Regular cardiac myocyte (primary cell): ENCODE results near the gene ATP13A1. TPM values are rescaled to one million over a fixed set of nuclear protein-coding genes. Genes with fewer than 3 reads are reported as not detected.

Experiments
- total RNA-seq: library from RNA; depleted of rRNA; stranded (reverse); fragments of >200 nt; gene quantifications from 2 replicates; pipeline ENCODE4 v1.2.3, GENCODE V29; 2014

The ATP13A1 gene
- 84.2 and 144 TPM in 2 replicates for total RNA-seq

DNA sequence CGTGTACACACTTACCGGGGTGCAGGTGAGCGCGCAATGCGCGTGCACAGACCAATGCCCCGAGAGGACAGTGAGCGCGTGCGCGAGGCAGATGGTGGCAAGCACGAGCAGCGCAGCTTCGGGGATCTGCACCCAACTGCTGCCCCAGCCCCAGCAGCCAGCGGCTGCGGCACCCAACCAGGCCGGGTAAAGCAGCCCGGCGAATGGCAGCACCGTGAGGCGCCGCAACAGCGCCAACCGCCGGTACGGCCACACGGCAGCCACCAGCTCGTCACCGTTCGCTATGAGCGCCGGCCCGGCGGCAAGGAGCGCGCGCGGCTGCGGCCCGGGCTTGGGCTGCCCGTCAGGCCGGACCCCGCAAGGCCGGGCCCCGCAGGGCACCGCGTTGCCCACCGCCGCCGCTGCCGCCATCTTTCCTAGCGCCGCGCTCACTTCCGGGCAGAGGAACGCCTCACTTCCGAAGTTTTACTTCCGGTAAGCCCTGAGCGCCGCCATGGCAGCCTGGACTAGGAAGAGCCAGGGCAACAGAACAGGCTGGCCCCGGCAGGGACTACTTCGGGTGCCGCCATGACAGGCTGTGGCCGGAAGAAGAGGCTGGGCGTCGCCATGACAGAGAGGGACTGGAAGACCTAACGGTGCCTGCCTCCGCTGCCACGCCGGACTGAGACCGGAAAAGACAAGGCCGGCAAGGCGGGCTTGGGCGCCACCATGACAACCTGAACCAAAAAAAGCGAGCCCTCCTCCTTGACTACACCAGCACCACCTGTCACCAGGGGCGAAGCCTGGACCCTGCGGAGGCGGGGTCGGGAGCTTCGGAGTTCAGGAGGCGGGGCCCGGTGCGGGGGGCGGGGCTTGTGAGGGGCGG, at the start of gene ATP13A1:
ATP13A1 (minus strand) TSS at position 421 of the 865 bp plus-strand sequence; CDS start at position 411, 10 bp downstream.

DNA sequence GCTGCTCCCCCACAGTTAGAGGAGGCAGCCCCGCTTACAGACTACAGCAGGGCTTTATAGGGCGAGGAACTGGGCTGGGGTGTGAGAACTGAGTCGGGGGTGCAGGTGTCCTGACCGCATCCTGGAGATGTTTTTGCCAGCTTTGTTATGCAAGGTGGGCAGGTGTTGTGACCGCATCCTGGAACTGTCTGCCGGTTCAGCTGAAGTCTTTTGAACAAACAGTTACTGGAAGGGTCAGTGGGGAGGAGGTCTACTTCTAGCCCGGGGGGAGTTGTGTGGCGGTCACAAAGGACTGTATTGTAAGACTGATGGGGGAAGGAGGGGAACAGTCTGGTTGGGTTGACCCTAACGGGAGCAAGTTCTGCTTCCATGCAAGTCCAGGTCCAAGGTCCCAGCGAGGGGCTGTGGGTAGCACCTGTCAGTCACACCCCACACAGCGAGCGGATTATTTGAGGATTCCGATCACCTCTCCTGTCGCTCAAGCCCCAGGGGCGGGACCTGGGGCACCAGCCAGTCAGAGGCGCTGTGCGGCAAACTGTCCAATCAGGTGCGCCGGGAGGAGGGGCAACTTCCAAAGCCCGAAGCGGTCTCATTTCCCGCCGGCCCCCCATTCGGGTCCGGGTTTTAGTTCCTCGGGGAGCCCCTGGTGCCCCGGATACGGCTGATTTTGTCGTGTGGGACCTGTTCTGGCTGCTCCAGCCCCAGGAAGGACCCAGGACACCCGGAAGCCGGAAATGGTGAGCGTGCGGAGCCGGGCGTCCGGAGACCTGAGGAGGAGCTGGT, 4.9 kb upstream of the ATP13A1 start, which contains the start of gene ZNF101:
ZNF101 (plus strand) TSS at position 610 of the 783 bp plus-strand sequence; CDS start at position 735, 125 bp downstream.

DNA sequence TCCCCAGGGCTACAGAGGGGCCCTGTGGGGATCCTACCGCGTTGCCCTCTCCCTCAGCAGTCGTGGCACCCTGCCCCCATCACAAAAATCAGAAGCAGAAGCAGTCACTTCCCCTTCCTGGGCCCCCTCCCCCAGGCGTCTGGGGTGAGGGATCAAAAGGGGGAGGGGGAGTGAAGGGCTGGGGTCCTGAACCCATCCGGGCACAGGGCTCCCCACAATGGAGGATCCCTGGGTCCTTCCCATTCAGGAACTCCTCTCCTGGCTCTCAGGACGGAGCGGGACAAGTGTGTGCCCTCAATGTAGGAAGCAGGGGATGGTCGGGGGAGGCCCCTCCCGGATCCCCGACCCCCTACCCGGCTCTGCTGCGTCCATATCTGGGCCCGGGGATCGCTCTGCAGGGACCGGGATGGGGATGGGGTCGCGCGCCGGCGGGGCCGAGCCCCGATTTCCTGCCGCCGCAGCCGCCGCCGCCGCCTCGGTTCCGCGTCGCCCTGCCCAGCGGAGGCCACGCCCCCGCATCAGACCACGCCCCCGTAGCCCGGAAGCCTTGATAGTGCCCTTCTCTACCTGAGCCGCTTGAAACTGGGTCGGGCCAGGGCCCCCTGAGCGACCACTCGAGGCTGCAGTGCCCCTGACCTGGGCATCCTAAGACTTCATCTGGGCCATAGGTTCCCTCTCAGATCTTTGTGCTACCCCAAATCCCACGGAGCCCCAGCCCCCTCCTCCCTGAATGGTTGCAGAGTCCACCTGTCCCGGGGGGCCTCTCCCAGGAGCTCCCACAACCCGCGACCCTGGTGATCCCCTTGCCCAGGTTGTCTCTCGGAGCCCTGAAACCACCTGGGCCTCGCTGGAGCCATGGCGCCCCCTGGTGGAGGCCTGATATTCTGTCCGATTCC, 20.1 kb downstream of the ATP13A1 start, which contains the start of gene GMIP:
GMIP (minus strand) TSS at position 500 of the 896 bp plus-strand sequence; CDS start at position 372, 128 bp downstream.

DNA sequence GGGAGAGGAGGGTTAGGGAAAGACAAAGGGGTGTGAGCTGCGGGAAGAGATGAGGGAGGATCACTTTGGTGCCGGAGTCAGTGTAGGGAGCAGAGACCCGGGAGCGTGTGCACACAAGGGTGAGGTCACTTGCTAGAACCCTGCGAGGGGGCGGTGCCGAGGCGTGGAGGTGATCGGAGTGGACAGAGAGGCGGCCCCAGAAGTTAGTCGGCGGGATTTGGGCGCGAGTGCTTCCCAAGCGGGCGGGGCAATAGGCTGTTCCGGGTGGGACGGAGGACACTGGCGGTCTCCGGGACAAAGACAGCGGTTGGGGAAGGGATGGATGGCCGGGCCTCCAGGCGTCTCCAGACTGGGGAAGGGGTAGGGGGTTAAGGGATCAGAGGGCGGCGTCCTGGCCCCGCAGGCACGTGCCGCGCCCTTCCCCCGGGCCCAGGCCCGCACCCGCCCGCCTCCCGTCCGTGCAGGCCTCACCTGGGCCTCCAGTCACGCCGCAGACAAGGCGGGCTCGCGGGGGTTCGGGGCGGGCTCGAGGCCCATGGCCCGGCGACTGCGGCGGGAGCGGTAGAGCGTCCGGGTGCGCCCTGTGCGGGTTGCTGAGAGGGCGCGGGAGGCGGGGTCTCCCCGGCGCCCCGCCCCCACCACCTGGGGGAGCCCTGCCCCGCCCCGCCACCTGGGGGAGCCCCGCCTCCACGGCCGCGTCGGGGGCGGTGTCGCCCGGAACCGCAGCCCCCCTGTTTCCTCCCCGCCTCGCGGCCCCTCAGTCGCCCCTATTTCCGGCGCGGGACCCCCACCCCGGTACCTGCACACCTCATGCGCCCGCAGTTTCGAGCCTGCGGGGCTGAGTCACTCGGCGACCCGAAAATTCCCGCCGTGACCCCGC, 35.6 kb downstream of the ATP13A1 start, which contains the start of gene LPAR2:
LPAR2 (minus strand) TSS at position 600 of the 880 bp plus-strand sequence. CDS start 945 bp downstream, outside the sequence.

GRCh38 chr19:19618219-19619051, 45.0 kb downstream of the ATP13A1 start, which contains the start of gene PBX4:
Gene PBX4 (minus strand): TSS chr19:19618687. CDS start chr19:19618629, 58 bp downstream.

Other genes with a start within 250 kb of the ATP13A1 start
- gene TSSK6, start 148.1 kb downstream of the ATP13A1 start, total RNA-seq: 0.96 and 1.4 TPM in 2 replicates
- 192 and 241 TPM in 2 replicates for gene NDUFA13, start 147.5 kb downstream of the ATP13A1 start, total RNA-seq
- gene YJEFN3, start 134.8 kb downstream of the ATP13A1 start, total RNA-seq: 0.28 and 0.38 TPM in 2 replicates
- gene CILP2, start 125.4 kb downstream of the ATP13A1 start, total RNA-seq: under 0.01 and 0.28 TPM in 2 replicates
- 0.19 and 0.56 TPM in 2 replicates for gene PBX4, start 45.0 kb downstream of the ATP13A1 start, total RNA-seq
- gene LPAR2, start 35.5 kb downstream of the ATP13A1 start, total RNA-seq: 0.38 and 0.56 TPM in 2 replicates
- gene GMIP, start 20.0 kb downstream of the ATP13A1 start, total RNA-seq: 3.7 and 6.5 TPM in 2 replicates
- gene ZNF101, start 5.2 kb upstream of the ATP13A1 start, total RNA-seq: 7.9 and 10.7 TPM in 2 replicates
- gene ZNF14, start 69.4 kb upstream of the ATP13A1 start, total RNA-seq: 5.9 and 8.7 TPM in 2 replicates
- 7.7 and 15.2 TPM in 2 replicates for gene ZNF506, start 158.1 kb upstream of the ATP13A1 start, total RNA-seq
- gene ZNF253, start 202.2 kb upstream of the ATP13A1 start, total RNA-seq: 3.1 and 3.9 TPM in 2 replicates
- gene ZNF93, start 237.3 kb upstream of the ATP13A1 start, total RNA-seq: 6.2 and 8.1 TPM in 2 replicates